A172 (cell line): ENCODE measurements around the gene GNAS-AS1. TPM values are rescaled to one million over a fixed set of nuclear protein-coding genes. Genes with fewer than 3 reads are reported as not detected.

ENCODE experiments used
- DNase-seq: peaks from one replicate; pipeline ENCODE4 v3.0.0-alpha.2; 2015; ENCODE audit warnings: low spot score
- total RNA-seq: library from RNA; depleted of rRNA; stranded (reverse); fragments of >200 nt; shearing (Covaris generic); gene quantifications from 2 replicates; pipeline ENCODE4 v1.2.3, GENCODE V29; 2014; rRNA removed

Gene GNAS-AS1
- 1.1 and 1.8 TPM in 2 replicates for total RNA-seq

GRCh38 chr20:58850693-58851174 is at the start of gene GNAS-AS1:
TSS of gene GNAS-AS1 (minus strand) at chr20:58850902.
- DNase-seq = peak; percentile 28

DNA sequence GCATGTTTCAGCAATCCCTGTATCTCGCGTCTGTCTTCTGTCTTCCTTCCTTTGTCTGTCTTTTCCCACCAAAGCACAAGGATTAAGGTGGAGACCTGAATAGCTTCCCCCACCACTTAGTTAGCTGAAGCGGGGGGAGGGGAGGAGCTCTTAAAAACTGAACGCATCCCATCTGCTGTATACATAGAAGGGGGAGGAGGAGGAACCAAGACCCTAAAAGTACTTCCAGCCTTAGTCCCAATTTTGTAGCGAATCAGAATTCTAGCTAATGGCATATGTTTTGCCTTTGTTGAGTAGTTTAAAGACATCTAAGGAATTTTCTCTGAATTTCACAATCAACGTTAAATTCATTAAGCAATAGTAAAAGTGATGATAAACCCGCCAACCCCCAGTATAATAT is 49.7 kb upstream of the GNAS-AS1 start:
- DNase-seq = no peak

GRCh38 chr20:58899512-58899911 is 48.8 kb upstream of the GNAS-AS1 start:
- no peak for DNase-seq

DNA sequence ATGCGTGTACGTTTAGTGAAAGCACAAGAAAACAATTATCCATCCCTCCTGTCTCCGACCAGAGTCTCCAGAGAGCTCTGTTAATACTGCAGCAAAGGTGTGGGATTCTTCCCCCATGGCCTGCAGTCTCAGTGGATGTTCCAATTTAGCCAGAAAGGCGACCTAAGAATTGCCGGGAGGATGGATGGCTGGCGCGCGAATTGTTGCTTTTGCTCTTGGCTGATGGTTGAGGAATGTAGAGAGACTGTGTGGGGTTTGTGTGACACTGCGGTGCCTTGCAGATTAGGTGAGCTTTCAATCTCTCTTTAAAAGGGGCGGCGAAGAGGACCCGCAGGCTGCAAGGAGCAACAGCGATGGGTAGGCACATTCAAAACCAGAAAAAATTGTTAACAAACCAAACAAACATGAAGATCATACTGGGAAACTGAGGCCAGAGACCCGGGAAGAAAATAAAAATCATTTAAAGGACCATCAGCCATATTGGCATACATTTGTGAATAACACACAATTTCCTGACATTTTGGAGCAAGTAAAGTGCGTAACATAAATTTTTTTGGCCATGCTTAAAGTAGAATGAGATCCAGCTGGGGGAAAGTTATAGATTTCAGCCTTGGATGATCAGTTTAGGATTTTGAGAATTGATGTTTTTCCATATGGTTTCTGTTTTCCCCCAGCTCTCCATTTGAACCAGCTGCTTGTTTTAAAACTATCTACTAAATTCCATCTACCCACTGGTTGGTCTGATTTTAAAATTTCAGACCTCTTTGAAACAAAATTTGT is 48.1 kb upstream of the GNAS-AS1 start:
- no peak for DNase-seq

DNA sequence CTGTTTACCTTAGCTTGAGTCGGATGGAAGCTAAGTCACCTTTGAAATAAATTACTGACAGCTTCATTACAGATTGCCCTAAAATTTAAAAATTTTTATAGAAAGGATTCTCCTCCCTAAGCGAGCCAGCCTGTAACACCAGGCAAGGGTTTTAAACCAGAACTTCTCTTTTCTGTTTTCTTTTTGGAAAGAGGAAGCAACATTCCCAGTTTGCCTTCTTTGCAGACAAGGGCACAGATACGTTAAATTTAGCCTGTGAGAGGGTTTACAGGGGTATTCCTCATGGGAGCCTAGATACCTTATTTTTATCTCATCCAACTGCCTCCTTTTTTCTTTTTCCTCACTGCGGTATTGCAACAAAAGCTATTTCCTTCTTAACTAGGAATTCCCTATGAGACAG is 46.8 kb upstream of the GNAS-AS1 start:
- DNase-seq = no peak

DNA sequence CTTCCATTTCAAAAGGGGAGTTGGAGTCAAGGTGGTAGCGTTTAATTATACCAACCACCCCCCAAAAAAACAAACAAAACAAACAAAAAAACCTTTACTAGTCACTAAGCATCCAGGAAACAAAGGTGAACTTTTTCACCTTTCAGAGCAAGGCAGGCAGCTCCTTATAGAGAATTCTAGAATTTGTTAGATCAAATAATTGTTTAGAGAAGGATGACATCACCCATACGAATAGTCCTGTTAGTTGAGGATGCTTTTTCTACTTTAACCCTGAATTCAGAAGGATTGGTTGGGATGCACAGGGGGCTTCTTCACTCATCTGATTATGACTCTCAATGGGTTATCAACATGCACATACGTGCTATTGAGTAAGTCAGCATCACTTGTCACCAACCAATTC is 46.1 kb upstream of the GNAS-AS1 start:
- no peak for DNase-seq

GRCh38 chr20:58895448-58896180 is 44.9 kb upstream of the GNAS-AS1 start:
- no peak for DNase-seq

DNA sequence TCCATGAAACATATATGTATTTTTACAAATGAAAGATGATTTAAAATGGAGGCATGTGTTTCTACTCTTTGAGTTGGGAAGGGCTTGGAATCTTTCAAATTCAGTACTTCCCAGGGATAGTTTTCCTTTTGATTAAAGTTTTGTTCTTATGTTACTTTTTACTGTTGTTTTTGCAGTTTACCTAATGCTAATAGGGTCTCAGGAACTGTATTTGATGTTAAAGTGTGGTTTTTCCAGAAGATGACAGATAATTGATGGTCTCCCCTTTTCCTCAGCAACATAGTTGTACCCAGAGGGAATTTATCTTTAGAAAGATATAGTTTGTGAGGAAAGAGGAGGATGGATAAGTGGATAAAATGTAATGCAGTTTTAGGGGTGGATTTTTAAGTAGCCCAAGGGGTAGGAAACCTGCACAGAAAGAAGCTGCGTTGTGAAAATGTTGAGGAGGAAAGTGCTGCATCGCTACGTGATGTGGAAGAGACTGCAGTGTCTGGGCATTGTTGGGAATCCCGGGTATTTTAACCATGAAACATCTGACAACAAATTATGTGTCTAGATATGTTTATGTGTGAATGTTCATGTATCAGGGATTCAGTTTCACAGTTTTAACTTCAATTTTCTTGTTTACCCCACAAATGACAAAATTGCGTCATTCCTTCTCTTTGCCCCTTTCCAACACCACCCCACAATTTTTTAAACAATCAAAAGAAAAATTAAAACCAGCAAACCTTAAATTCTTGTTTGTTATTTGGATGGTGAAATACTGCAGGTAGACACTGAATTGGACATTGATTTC is 44.1 kb upstream of the GNAS-AS1 start:
- DNase-seq = no peak

GRCh38 chr20:58893355-58894120 is 42.8 kb upstream of the GNAS-AS1 start:
- no peak for DNase-seq

DNA sequence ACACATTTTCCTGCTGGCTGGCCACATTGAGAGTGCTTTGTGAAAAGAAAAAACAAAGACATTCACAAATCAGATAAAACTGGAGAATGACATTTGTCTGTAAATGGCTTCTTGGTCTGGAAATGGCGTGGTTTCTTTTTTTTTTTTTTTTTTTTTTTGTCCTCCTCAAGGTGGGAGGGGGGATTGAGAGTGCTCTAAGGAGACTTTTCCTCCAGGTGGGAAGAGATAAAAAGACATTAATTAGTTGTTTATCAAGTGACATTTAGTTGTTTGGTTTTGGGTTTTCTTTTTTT is 42.2 kb upstream of the GNAS-AS1 start:
- DNase-seq = no peak

DNA sequence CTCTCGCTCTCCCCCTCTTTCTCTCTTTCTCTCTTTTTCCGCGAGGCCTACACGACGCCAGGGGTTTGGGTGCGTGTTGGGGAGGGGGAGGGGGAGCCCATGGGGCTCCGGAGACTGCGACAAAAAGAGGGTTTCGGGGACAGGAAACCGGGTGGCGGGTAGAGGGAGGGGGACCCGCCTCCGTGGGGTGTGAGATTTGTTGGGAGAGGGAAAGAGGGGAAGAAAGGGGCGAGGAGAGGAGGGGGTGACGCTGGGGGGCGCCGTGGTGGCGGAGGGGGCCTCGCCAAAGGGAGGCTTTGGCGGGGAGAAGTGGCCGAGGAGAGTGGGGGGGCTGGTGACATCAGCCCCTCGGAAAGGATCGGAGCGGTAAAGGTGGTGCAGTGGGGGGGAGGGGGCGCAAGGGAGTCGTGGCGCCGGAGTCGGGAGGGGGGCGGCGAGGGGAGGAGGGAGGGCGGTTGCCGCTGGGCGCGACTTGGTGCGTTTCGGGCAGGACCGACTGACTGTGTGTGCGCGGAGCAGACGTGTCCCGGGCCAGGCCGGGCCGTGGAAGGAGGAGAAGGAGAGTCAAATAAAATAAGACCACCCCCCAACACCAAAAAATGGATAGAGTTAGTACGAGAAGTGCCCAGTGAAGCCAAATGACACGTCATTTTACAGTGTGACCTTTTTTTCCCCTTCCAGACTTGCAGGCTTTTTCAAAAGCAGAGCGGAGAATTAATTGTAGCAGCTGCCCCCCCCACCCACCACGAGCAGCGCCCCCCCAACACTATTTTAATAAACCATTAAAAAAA is 41.6 kb upstream of the GNAS-AS1 start:
- DNase-seq = peak; percentile 49

- DNase-seq = no peak
Measured at GRCh38 chr20:58891718-58892140, 41.0 kb upstream of the GNAS-AS1 start.

GRCh38 chr20:58891086-58891717 is 40.5 kb upstream of the GNAS-AS1 start:
- DNase-seq = peak; percentile 23

- no peak for DNase-seq
Measured at GRCh38 chr20:58890518-58891085, 39.9 kb upstream of the GNAS-AS1 start.

- DNase-seq = no peak
Measured at GRCh38 chr20:58889798-58890517, 39.3 kb upstream of the GNAS-AS1 start.

DNA sequence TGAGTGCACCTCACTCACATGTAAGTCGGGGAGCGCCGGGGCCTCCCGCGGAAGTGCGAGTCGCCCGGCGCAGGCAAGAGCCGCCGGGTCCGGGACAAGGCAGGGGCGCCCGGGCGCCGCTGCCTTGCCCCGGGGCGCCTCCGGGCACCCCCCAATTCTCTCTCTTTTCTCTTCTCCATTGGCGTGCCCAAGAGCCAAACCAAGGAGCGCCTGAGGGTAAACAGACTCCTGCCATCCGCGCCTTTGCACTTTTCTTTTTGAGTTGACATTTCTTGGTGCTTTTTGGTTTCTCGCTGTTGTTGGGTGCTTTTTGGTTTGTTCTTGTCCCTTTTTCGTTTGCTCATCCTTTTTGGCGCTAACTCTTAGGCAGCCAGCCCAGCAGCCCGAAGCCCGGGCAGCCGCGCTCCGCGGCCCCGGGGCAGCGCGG is 38.6 kb upstream of the GNAS-AS1 start:
- no peak for DNase-seq

DNA sequence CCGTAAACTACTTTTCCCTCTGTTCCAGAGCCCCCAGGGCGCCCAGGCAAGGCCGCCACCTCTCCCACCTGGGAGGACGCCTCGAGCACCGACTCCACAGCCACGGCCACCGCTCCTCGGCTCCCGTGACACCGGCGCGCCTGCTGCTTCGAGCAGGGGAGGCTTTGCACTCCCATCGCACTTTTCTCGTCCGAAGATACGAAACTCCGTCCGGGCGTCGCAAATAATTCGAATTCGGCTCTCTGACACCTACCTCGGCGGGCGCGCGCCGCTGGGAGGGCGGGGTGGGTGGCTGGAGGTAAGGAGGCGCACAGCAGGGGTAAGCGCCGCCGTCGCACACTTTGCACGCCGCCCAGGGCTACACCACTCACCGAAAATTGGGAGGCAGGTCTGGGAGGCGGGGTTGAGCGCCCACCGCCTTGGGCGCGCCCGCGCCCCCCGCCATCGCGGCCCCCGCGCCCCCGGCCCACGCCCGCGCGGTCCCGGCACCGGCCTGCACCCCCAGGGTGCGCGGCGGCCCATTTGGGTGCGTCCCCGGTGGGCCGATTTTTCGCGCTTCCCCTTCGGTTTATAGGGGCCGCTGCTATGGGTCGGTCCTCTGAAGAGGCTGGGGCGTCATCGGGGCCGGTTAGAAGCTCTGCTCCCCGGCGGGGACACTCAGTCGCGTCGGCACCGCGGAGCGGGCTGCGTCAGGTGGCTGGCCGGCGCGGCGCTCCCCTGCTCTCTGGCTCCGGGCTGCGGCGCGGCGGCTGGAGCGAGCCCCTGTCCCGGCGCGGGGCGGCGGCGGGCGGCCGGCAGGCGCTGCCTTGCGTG is 38.0 kb upstream of the GNAS-AS1 start:
- DNase-seq = peak; percentile 27

GRCh38 chr20:58888103-58888502 is 37.4 kb upstream of the GNAS-AS1 start:
- DNase-seq = no peak
